Pancreas (tissue), 10 donors: ENCODE measurements around the gene NOLC1. TPM values are rescaled to one million over a fixed set of nuclear protein-coding genes. Genes with fewer than 3 reads are reported as not detected.

Experiments used
- ATAC-seq, 4 donors: fragments of 200-7000 bp; cut with Tn5 transposase; one replicate each; pipeline versions ENCODE4 v1.8.0 to v1.9.1; 2020; ENCODE audit warnings: mild to moderate bottlenecking in 4 of 4, moderate library complexity in 4 of 4
- DNase-seq, 6 donors: peaks; one replicate each; pipeline ENCODE4 v3.0.0-alpha.2; 2020
- FAIRE-seq: peaks from 2 replicates; lab custom pipeline; 2012; peaks lifted over from hg19 to GRCh38; lab: Jason Lieb, UNC
- H3K27ac ChIP-seq, 4 donors: fragments of 200-600 bp; sonication (generic); 1 replicate in 3 of 4; 2 replicates in 1 of 4; pipeline versions ENCODE4 v1.5.0 to v1.8.0; 2020
- H3K27me3 ChIP-seq, 4 donors: fragments of 200-600 bp; one replicate each; pipeline ENCODE4 v1.8.0; 2021
- H3K36me3 ChIP-seq, 3 donors: fragments of 200-600 bp; sonication (generic) in 1 of 3; one replicate each; pipeline versions ENCODE4 v1.5.0 to v1.8.0; 2020 to 2021
- H3K4me1 ChIP-seq, 3 donors: fragments of 200-600 bp; one replicate each; pipeline ENCODE4 v1.8.0; 2021
- H3K4me3 ChIP-seq, 4 donors: fragments of 200-600 bp; sonication (generic) in 2 of 4; one replicate each; pipeline versions ENCODE4 v1.5.0 to v1.8.0; 2020 to 2021
- H3K9me3 ChIP-seq, 4 donors: fragments of 200-600 bp; one replicate each; pipeline ENCODE4 v1.8.0; 2021
- CTCF ChIP-seq, 4 donors: fragments of 200-600 bp; sonication (generic) in 3 of 4; IDR thresholded peaks; one replicate each; pipeline versions ENCODE4 v1.5.0 to v1.8.0; 2021; ENCODE audit warnings: antibody characterized with exemption in 4 of 4
- WGBS, 2 donors: extraction: QIAGEN DNeasy Blood & Tissue Kit; methylation state at CpG; one replicate each; pipeline ENCODE4 v1.1.7; 2013; 5-methylcytosine and 5-hydroxymethylcytosine counted together
- intact Hi-C, 3 donors: fragments of 100-400 bp; cut with DNase I; formaldehyde crosslinking; loops; one replicate each; pipeline versions ENCODE4 v1.11.1 to v1.14.2; 2022
- polyA plus RNA-seq, 2 donors: library from polyadenylated mRNA; stranded (reverse); fragments of 200-250 nt; gene quantifications; one replicate each; pipeline ENCODE4 v1.2.3, GENCODE V29; 2013
- total RNA-seq, 6 donors: library from RNA; stranded (reverse); fragmentation: NEBNext Ultra II Directional in 4 of 6; extraction: Animal tissue kit (Norgen Biotek cat#: 25700) in 4 of 6; gene quantifications; one replicate each; pipeline versions ENCODE4 v1.2.1 to v1.2.4, GENCODE V29; 2021 to 2023
- donor health status: healthy with polysubstance abuse.
- donor health status: DM: no; HTN: no; CAD: no; lungs with moderate emphysema.
- donor health status: DM: no; HTN: no; CAD: no.
- donor health status: control.
- donor health status: control.
- donor health status: Bipolar disorder and iron deficiency.
- donor health status: DM: yes; HTN: yes; CAD: no.
- donor health status: DM: no; HTN: no; CAD: no.
- donor health status: DM: no; HTN: no; CAD: no.
- donor health status: DM: yes; HTN: yes; CAD: no.

NOLC1 gene
- total and polyA plus RNA-seq, 8 donors, result 14.8 to 33.7 (median 25.7) TPM

- intact Hi-C loops, result no loop called here
- 88 to 91% methylated on average over 4 of the region's 4 CpGs for WGBS, 2 donors
- no peaks in the 10 kb centered on the region for H3K4me1 ChIP-seq
- no peaks in the 10 kb centered on the region for H3K9me3 ChIP-seq
- H3K27me3 ChIP-seq, result no peaks in the 10 kb centered on the region
- peaks cover 10 to 38% (median 25%) of the 10 kb centered on the region in 3 donors for H3K36me3 ChIP-seq
- H3K27ac ChIP-seq, result no peak overlapping the region
- no peak for ATAC-seq
- DNase-seq, result peak in 1 of 6 donors; percentile 29
- FAIRE-seq, result no peak
- H3K4me3 ChIP-seq, result no peak overlapping the region
- TF ChIP-seq CTCF (IDR thresholded peaks at IDR 0.05), result no peak
Observed at GRCh38 chr10:102141583-102142107, 10.5 kb upstream of the NOLC1 start.

- Histone ChIP-seq H3K27me3 (no peaks in the 10 kb centered on the region), H3K4me3 (no peak overlapping the region), H3K36me3 (peaks cover 3 to 25% (median 11%) of the 10 kb centered on the region in 3 donors), H3K27ac (no peak overlapping the region), H3K9me3 (no peaks in the 10 kb centered on the region), H3K4me1 (no peaks in the 10 kb centered on the region)
- DNase-seq (no peak), FAIRE-seq (no peak), ATAC-seq (no peak)
- intact Hi-C loops, result no loop called here
- WGBS, 2 donors, result 92 to 93% methylated on average over 17 of the region's 17 CpGs
- no peak for TF ChIP-seq CTCF (IDR thresholded peaks at IDR 0.05)
Observed at GRCh38 chr10:102146971-102147428, 5.2 kb upstream of the NOLC1 start.

GRCh38 chr10:102147561-102147960 is 4.6 kb upstream of the NOLC1 start:
- FAIRE-seq (no peak), ATAC-seq (no peak), DNase-seq (no peak)
- 98 to 100% methylated on average over 1 of the region's 1 CpG for WGBS, 2 donors
- no peak overlapping the region for H3K4me3 ChIP-seq
- H3K36me3 ChIP-seq, result peaks cover 3 to 25% (median 11%) of the 10 kb centered on the region in 3 donors
- H3K27ac ChIP-seq, result no peak overlapping the region
- no peak for TF ChIP-seq CTCF (IDR thresholded peaks at IDR 0.05)
- no peaks in the 10 kb centered on the region for H3K27me3 ChIP-seq
- no peaks in the 10 kb centered on the region for H3K4me1 ChIP-seq
- intact Hi-C loops, result no loop called here
- H3K9me3 ChIP-seq, result no peaks in the 10 kb centered on the region

- FAIRE-seq (no peak), DNase-seq (peak in 1 of 6 donors; percentile 35), ATAC-seq (no peak)
- Histone ChIP-seq H3K4me1 (peaks cover 0 to 4% (median 4%) of the 10 kb centered on the region in 3 donors), H3K9me3 (no peaks in the 10 kb centered on the region), H3K27ac (no peak overlapping the region), H3K36me3 (peaks cover 3 to 25% (median 11%) of the 10 kb centered on the region in 3 donors), H3K27me3 (no peaks in the 10 kb centered on the region), H3K4me3 (no peak overlapping the region)
- intact Hi-C loops, result no loop called here
- WGBS, 2 donors, result 94 to 96% methylated on average over 13 of the region's 13 CpGs
- no peak for TF ChIP-seq CTCF (IDR thresholded peaks at IDR 0.05)
Observed at GRCh38 chr10:102148275-102148674, 3.9 kb upstream of the NOLC1 start.
